ENCODE measurements around the gene SYT12.

The SYT12 gene

GRCh38 chr11:67056267-67057204, 33.6 kb downstream of the SYT12 start, which contains the start of gene RHOD:
RHOD (plus strand) TSS chr11:67056847; CDS start chr11:67056903, 56 bp downstream.
- FAIRE-seq = no peak

GRCh38 chr11:67057205-67057672, 34.3 kb downstream of the SYT12 start:
- FAIRE-seq = no peak

- no peak for FAIRE-seq
These were observed 35.6 kb downstream of the SYT12 start for GRCh38 chr11:67058506-67058905.

GRCh38 chr11:67059671-67060070, 36.7 kb downstream of the SYT12 start:
- no peak for FAIRE-seq

GRCh38 chr11:67060111-67060522, 37.2 kb downstream of the SYT12 start:
- FAIRE-seq = no peak

- FAIRE-seq = no peak
These were observed 39.8 kb downstream of the SYT12 start for GRCh38 chr11:67062526-67063373.

GRCh38 chr11:67066333-67066709, 43.4 kb downstream of the SYT12 start:
- no peak for FAIRE-seq

- no peak for FAIRE-seq
These were observed 48.7 kb downstream of the SYT12 start for GRCh38 chr11:67071420-67072284.

GRCh38 chr11:67072295-67072694, 49.4 kb downstream of the SYT12 start:
- no peak for FAIRE-seq

- no peak for FAIRE-seq
These were observed 51.0 kb downstream of the SYT12 start for GRCh38 chr11:67073908-67074307.

- FAIRE-seq = no peak
These were observed 53.3 kb downstream of the SYT12 start for GRCh38 chr11:67076202-67076601.

- no peak for FAIRE-seq
These were observed 56.3 kb downstream of the SYT12 start for GRCh38 chr11:67079065-67079705.

- no peak for FAIRE-seq
These were observed 59.3 kb downstream of the SYT12 start for GRCh38 chr11:67082071-67082791.

- FAIRE-seq = no peak
These were observed 60.9 kb downstream of the SYT12 start for GRCh38 chr11:67083786-67084366.

GRCh38 chr11:67085617-67086016, 62.7 kb downstream of the SYT12 start:
- FAIRE-seq = no peak

- FAIRE-seq = no peak
These were observed 67.8 kb downstream of the SYT12 start for GRCh38 chr11:67090717-67091116.

- no peak for FAIRE-seq
These were observed 72.2 kb downstream of the SYT12 start for GRCh38 chr11:67095214-67095507.

- FAIRE-seq = no peak
These were observed 76.0 kb downstream of the SYT12 start for GRCh38 chr11:67098799-67099429.

- no peak for FAIRE-seq
These were observed 76.9 kb downstream of the SYT12 start for GRCh38 chr11:67099831-67100324.

Measured in A204.1 (cell line).